DND-41 (cell line): ENCODE measurements around the gene GSDME.

Experiments
- ATAC-seq: fragments of 200-7000 bp; cut with Tn5 transposase; 3 replicates; pipeline ENCODE4 v1.9.1; 2021; ENCODE audit warnings: low read depth; ENCODE audit not compliant: insufficient read depth
- DNase-seq: peaks from one replicate; pipeline ENCODE4 v3.0.0-alpha.2; 2020
- H2AFZ ChIP-seq: 2 replicates; pipeline ENCODE4 v1.6.0; 2012; ENCODE audit warnings: low read depth, low read length
- H3K27ac ChIP-seq: 2 replicates; pipeline ENCODE4 v1.5.1; 2012; ENCODE audit warnings: low read length, inconsistent platforms
- H3K27me3 ChIP-seq: fragments of 200-600 bp; sonication (generic); 2 replicates; pipeline ENCODE4 v1.6.0; 2012; ENCODE audit warnings: low read length, mild to moderate bottlenecking, inconsistent platforms; ENCODE audit not compliant: insufficient read depth, poor library complexity
- H3K36me3 ChIP-seq: 2 replicates; pipeline ENCODE4 v1.5.1; 2012; ENCODE audit warnings: low read length, inconsistent platforms; ENCODE audit not compliant: insufficient read depth
- H3K4me1 ChIP-seq: 2 replicates; pipeline ENCODE4 v1.5.1; 2012; ENCODE audit warnings: mild to moderate bottlenecking, low read length; ENCODE audit not compliant: insufficient read depth
- H3K4me2 ChIP-seq: 2 replicates; pipeline ENCODE4 v1.6.0; 2012; ENCODE audit warnings: mild to moderate bottlenecking, moderate library complexity, low read length, inconsistent platforms; ENCODE audit not compliant: insufficient read depth
- H3K4me3 ChIP-seq, 2 experiments: fragments of 200-600 bp in 1 of 2; shearing (Covaris generic) in 1 of 2; 2 replicates each; pipeline ENCODE4 v1.5.1; 2012 to 2016; ENCODE audit warnings: inconsistent platforms in 2 of 2, low read length in 2 of 2, mild to moderate bottlenecking in 2 of 2, low read depth in 1 of 2, moderate library complexity in 1 of 2
- H3K79me2 ChIP-seq: 2 replicates; pipeline ENCODE4 v1.6.0; 2012; ENCODE audit warnings: low read length, inconsistent platforms; ENCODE audit not compliant: insufficient read depth
- H3K9ac ChIP-seq: 2 replicates; pipeline ENCODE4 v1.6.0; 2012; ENCODE audit warnings: low read depth, mild to moderate bottlenecking, inconsistent platforms, low read length, moderate library complexity
- H3K9me3 ChIP-seq: 2 replicates; pipeline ENCODE4 v1.5.1; 2012; ENCODE audit warnings: low read length, moderate library complexity, mild to moderate bottlenecking, inconsistent platforms; ENCODE audit not compliant: insufficient read depth, severe bottlenecking
- H4K20me1 ChIP-seq: 2 replicates; pipeline ENCODE4 v1.6.0; 2012; ENCODE audit warnings: low read length; ENCODE audit not compliant: insufficient read depth
- EZH2 ChIP-seq: IDR thresholded peaks from 3 replicates; pipeline ENCODE4 v1.6.1; 2012; ENCODE audit warnings: borderline replicate concordance, low read depth, mild to moderate bottlenecking, moderate library complexity, low read length, inconsistent platforms; ENCODE audit not compliant: severe bottlenecking
- TF ChIP-seq, protein P1 (sequence below): IDR thresholded peaks from 2 replicates; pipeline ENCODE4 v1.5.1; 2012; ENCODE audit warnings: borderline replicate concordance, low read length, moderate library complexity, mild to moderate bottlenecking; ENCODE audit not compliant: poor library complexity, severe bottlenecking; ENCODE audit errors: extremely low read depth

Gene GSDME

DNA sequence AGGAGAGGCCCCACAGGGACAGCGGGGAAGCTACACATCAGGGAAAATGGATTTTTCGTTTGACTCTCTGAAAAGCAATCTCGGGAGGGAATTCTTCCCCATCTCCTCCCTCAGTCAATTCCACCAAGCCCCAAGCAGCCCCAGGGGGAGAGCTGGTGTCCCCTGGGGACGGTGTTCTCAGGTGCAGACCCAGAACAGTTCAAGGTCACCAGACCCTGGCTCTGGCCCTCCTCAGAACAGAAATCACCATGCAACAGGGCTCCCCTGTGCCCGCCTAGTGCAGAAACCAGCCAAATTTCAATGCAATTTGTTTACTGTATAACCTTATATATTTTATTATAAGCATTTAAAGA lies 34.1 kb downstream of the GSDME start:
- H3K4me2 ChIP-seq, result no peak overlapping the region
- H3K4me3 ChIP-seq, result no peak overlapping the region
- H3K27ac ChIP-seq, result no peak overlapping the region
- H2AFZ ChIP-seq, result no peak overlapping the region
- H3K27me3 ChIP-seq, result no peaks in the 10 kb centered on the region
- H3K4me1 ChIP-seq, result peaks cover 25% of the 10 kb centered on the region
- no peak for ATAC-seq
- no peaks in the 10 kb centered on the region for H4K20me1 ChIP-seq
- H3K9ac ChIP-seq, result no peak overlapping the region
- TF ChIP-seq, protein P1, sequence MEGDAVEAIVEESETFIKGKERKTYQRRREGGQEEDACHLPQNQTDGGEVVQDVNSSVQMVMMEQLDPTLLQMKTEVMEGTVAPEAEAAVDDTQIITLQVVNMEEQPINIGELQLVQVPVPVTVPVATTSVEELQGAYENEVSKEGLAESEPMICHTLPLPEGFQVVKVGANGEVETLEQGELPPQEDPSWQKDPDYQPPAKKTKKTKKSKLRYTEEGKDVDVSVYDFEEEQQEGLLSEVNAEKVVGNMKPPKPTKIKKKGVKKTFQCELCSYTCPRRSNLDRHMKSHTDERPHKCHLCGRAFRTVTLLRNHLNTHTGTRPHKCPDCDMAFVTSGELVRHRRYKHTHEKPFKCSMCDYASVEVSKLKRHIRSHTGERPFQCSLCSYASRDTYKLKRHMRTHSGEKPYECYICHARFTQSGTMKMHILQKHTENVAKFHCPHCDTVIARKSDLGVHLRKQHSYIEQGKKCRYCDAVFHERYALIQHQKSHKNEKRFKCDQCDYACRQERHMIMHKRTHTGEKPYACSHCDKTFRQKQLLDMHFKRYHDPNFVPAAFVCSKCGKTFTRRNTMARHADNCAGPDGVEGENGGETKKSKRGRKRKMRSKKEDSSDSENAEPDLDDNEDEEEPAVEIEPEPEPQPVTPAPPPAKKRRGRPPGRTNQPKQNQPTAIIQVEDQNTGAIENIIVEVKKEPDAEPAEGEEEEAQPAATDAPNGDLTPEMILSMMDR, result no peak
- no peak for TF ChIP-seq EZH2
- H3K79me2 ChIP-seq, result no peaks in the 10 kb centered on the region
- no peaks in the 10 kb centered on the region for H3K36me3 ChIP-seq
- H3K9me3 ChIP-seq, result no peaks in the 10 kb centered on the region
- no peak for DNase-seq

DNA sequence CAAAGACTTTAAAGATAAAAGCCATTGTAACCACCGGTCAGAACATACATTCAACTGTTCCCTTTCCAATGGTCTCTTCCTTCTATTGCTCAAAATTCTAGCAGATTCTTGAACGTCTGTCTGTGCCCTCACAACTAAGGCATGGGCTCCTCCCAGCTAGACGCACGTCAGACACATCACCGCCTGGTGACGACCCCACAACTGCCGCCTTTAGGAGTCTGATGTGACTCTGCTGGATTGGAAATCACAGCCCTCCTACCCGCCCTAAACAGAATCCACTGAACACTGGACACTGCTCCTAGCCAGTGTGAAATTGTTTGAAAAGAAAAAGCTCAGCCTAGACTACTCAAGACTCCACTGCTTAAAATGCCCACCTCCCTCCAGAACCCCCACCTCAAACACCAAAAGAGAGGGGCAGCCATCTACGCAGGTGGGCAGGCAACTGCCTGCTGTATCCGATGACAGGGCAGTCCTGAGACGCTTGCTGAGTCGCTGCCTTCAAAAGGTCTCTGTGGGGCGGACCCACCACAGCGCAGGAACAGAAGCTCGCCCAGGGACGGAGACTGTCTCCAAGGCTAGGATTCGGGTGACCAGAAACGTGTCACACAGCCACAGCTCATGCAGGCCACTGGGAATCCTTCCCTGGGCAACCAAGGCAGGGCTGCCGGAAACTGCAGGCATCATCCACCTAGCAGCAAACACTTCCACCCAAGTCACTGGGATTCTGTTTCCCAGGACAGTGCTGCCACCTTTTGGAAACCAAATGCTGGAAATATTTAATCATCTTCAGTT lies 34.7 kb downstream of the GSDME start:
- Histone ChIP-seq H3K4me3 (no peak overlapping the region), H3K36me3 (no peaks in the 10 kb centered on the region), H3K9ac (no peak overlapping the region), H3K27ac (no peak overlapping the region), H3K4me2 (no peak overlapping the region), H3K79me2 (no peaks in the 10 kb centered on the region), H3K27me3 (no peaks in the 10 kb centered on the region), H3K4me1 (peaks cover 25% of the 10 kb centered on the region), H4K20me1 (no peaks in the 10 kb centered on the region), H3K9me3 (no peaks in the 10 kb centered on the region), H2AFZ (no peak overlapping the region)
- ATAC-seq (no peak), DNase-seq (no peak)
- no peak for TF ChIP-seq EZH2
- TF ChIP-seq, protein P1, result peak; percentile 33

DNA sequence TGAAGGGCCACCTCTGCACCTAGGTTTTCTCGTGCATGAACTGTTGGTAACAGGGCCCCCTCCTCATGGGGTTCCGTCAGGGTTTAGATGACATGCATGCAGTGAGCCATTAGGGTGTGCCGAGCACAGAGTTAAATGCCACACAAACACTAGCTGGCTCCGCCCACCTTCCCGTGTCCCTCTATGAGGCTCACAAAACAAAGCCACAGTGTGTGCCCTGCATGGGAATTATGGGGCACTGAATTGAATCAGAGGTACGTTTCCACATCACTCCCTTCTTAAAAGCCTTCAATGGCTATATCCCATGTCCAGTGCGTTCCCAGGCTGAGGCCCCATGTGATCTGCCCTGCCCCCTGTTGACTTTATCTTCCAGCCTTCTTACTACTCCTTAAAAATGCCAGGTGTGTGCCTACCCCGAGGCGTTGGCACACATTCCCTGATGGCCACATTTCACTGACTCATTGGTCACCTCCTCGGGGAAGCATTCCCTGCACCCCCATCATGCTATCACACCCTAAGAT lies 35.7 kb downstream of the GSDME start:
- DNase-seq (no peak), ATAC-seq (no peak)
- H3K4me2 ChIP-seq, result no peak overlapping the region

More for the DNA sequence above, 35.7 kb downstream of the GSDME start:
- H2AFZ ChIP-seq, result no peak overlapping the region
- no peaks in the 10 kb centered on the region for H3K36me3 ChIP-seq
- no peak overlapping the region for H3K27ac ChIP-seq
- no peaks in the 10 kb centered on the region for H3K79me2 ChIP-seq
- no peak overlapping the region for H3K9ac ChIP-seq
- no peaks in the 10 kb centered on the region for H4K20me1 ChIP-seq
- peaks cover 20% of the 10 kb centered on the region for H3K4me1 ChIP-seq
- TF ChIP-seq EZH2, result no peak
- TF ChIP-seq, protein P1, result no peak
- no peaks in the 10 kb centered on the region for H3K9me3 ChIP-seq
- no peaks in the 10 kb centered on the region for H3K27me3 ChIP-seq
- H3K4me3 ChIP-seq, result no peak overlapping the region
